ENCODE results near the gene DKKL1. TPM values are rescaled to one million over a fixed set of nuclear protein-coding genes. Genes with fewer than 3 reads are reported as not detected.

Gene DKKL1
- total RNA-seq, 6 donors from 2014 or later = 0.40 to 0.69 (median 0.61) TPM; not detected in 3

GRCh38 chr19:49423985-49424303 lies 60.3 kb downstream of the DKKL1 start:
- WGBS, 2 donors = 8 to 15% methylated on average over 1 to 3 of the region's 3 CpGs

More at GRCh38 chr19:49423985-49424303, 60.3 kb downstream of the DKKL1 start:
- H3K9me3 ChIP-seq = no peaks in the 10 kb centered on the region
- no peak for TF ChIP-seq EP300 (IDR thresholded peaks at IDR 0.05)
- TF ChIP-seq, protein P1, sequence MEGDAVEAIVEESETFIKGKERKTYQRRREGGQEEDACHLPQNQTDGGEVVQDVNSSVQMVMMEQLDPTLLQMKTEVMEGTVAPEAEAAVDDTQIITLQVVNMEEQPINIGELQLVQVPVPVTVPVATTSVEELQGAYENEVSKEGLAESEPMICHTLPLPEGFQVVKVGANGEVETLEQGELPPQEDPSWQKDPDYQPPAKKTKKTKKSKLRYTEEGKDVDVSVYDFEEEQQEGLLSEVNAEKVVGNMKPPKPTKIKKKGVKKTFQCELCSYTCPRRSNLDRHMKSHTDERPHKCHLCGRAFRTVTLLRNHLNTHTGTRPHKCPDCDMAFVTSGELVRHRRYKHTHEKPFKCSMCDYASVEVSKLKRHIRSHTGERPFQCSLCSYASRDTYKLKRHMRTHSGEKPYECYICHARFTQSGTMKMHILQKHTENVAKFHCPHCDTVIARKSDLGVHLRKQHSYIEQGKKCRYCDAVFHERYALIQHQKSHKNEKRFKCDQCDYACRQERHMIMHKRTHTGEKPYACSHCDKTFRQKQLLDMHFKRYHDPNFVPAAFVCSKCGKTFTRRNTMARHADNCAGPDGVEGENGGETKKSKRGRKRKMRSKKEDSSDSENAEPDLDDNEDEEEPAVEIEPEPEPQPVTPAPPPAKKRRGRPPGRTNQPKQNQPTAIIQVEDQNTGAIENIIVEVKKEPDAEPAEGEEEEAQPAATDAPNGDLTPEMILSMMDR (IDR thresholded peaks at IDR 0.05) = no peak
- no peak for TF ChIP-seq POLR2A (IDR thresholded peaks at IDR 0.05)
- TF ChIP-seq POLR2AphosphoS5 (IDR thresholded peaks at IDR 0.05) = no peak
- H3K27ac ChIP-seq = no peak overlapping the region
- peaks cover 0 to 72% (median 45%) of the 10 kb centered on the region in 4 donors for H3K27me3 ChIP-seq
- no peaks in the 10 kb centered on the region for H3K36me3 ChIP-seq
- no peak overlapping the region for H3K4me3 ChIP-seq
- H3K4me1 ChIP-seq = peaks cover 29 to 52% (median 36%) of the 10 kb centered on the region in 4 donors
- ATAC-seq (ENCODE audit: low FRiP score in 2 of 2) = no peak
- no peak for DNase-seq

Other genes starting within 250 kb of the DKKL1 start
- 10 to 100 TPM in 1 of 6 donors, 1 to 10 TPM in 5; 3.1 to 10.2 (median 7.6) TPM for gene LIN7B, start 249.5 kb upstream of the DKKL1 start, total RNA-seq
- gene C19orf73, start 244.7 kb upstream of the DKKL1 start, total RNA-seq = 1 to 10 TPM in 4 of 6 donors, under 1 TPM in 1, not detected in 1; 0.89 to 7.9 (median 2.3) TPM
- gene PPFIA3, start 244.3 kb upstream of the DKKL1 start, total RNA-seq = 10 to 100 TPM in 1 of 6 donors, 1 to 10 TPM in 5; 2.4 to 11.5 (median 5.9) TPM
- 1 to 10 TPM in 3 of 6 donors, under 1 TPM in 2, not detected in 1; 0.61 to 2.1 (median 1.2) TPM for gene HRC, start 208.5 kb upstream of the DKKL1 start, total RNA-seq
- 100 to 1,000 TPM in 1 of 6 donors, 10 to 100 TPM in 5; 23.9 to 120 (median 49.3) TPM for gene TRPM4, start 206.1 kb upstream of the DKKL1 start, total RNA-seq
- gene SLC6A16, start 38.7 kb upstream of the DKKL1 start, total RNA-seq = 1 to 10 TPM in 5 of 6 donors, under 1 TPM in 1; 0.44 to 4.2 (median 2.0) TPM
- gene CD37, start 28.5 kb upstream of the DKKL1 start, total RNA-seq = 100 to 1,000 TPM in 4 of 6 donors, 10 to 100 TPM in 2; 63.5 to 156 (median 123) TPM
- 10 to 100 TPM; 13.6 to 38.0 (median 20.5) TPM for gene TEAD2, start 1.5 kb upstream of the DKKL1 start, total RNA-seq
- 1 to 10 TPM in 3 of 6 donors, under 1 TPM in 1, not detected in 2; 0.61 to 6.9 (median 1.6) TPM for gene KASH5, start 24.4 kb downstream of the DKKL1 start, total RNA-seq
- gene PTH2, start 59.6 kb downstream of the DKKL1 start, total RNA-seq = not detected
- gene GFY, start 61.5 kb downstream of the DKKL1 start, total RNA-seq = not detected
- gene SLC17A7, start 77.7 kb downstream of the DKKL1 start, total RNA-seq = 1 to 10 TPM in 2 of 6 donors, under 1 TPM in 3, not detected in 1; 0.37 to 2.1 (median 0.78) TPM
- 100 to 1,000 TPM in 1 of 6 donors, 10 to 100 TPM in 5; 59.5 to 120 (median 72.8) TPM for gene PIH1D1, start 87.9 kb downstream of the DKKL1 start, total RNA-seq
- 100 to 1,000 TPM in 1 of 6 donors, 10 to 100 TPM in 5; 26.3 to 111 (median 48.2) TPM for gene ALDH16A1, start 89.3 kb downstream of the DKKL1 start, total RNA-seq
- 10 to 100 TPM in 3 of 6 donors, 1 to 10 TPM in 3; 4.3 to 19.9 (median 9.9) TPM for gene FLT3LG, start 110.3 kb downstream of the DKKL1 start, total RNA-seq
- gene RPL13A, start 123.7 kb downstream of the DKKL1 start, total RNA-seq = 1,000 to 10,000 TPM in 4 of 6 donors, 100 to 1,000 TPM in 2; 974 to 2,595 (median 1,696) TPM
- gene RPS11, start 132.6 kb downstream of the DKKL1 start, total RNA-seq = 1,000 to 10,000 TPM; 1,447 to 3,855 (median 1,708) TPM
- 100 to 1,000 TPM; 175 to 466 (median 328) TPM for gene FCGRT, start 148.8 kb downstream of the DKKL1 start, total RNA-seq
- gene RCN3, start 164.1 kb downstream of the DKKL1 start, total RNA-seq = 10 to 100 TPM in 5 of 6 donors, 1 to 10 TPM in 1; 5.9 to 82.8 (median 26.6) TPM
- gene NOSIP, start 216.7 kb downstream of the DKKL1 start, total RNA-seq = 10 to 100 TPM; 30.3 to 72.3 (median 57.9) TPM
- 10 to 100 TPM in 1 of 6 donors, 1 to 10 TPM in 5; 3.8 to 10.0 (median 7.1) TPM for gene PRRG2, start 217.4 kb downstream of the DKKL1 start, total RNA-seq
- 10 to 100 TPM; 12.6 to 51.9 (median 33.7) TPM for gene PRR12, start 227.3 kb downstream of the DKKL1 start, total RNA-seq